Retinal pigment epithelial cell (primary cell): ENCODE results near the gene SLC6A8.

Source experiments
- DNase-seq: peaks from one replicate; pipeline ENCODE4 v3.0.0-alpha.2; 2010; ENCODE audit warnings: low read depth
- H3K4me3 ChIP-seq: 2 replicates; pipeline ENCODE4 v1.5.1; 2011; ENCODE audit warnings: mild to moderate bottlenecking, low read length, control low read depth, moderate library complexity
- TF ChIP-seq, protein P1 (sequence below): conservative IDR thresholded peaks from 2 replicates; pipeline ENCODE4 v1.5.1; 2011; ENCODE audit warnings: low read depth, low read length, control low read depth, inconsistent platforms

Gene SLC6A8

DNA sequence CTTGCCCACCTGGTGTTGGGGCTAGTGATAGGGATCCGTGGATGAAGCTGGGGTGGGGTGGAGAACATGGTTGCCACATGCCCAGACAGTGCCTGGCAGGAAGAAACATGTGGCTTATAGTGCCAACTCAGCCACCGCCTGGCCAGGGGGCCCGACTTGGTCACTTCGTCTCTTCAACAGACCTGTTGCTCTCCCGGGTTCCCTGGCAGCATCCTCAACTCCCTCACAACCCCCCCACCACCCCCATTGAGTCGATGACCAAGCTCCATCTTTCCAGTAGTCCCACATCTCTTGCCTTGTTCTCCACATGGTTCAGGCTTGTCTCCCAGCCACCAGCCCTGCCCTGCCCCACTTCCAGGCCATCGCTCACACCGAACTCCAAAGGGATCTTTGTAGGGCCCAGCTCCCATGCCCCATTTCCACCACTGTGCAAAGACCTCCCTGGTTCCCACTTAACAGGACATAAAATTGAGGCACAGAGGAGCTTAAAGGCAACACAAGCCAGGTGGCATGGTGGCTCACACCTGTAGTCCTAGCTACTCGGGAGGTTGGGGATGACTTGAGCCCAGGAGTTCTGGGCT is 21.9 kb upstream of the SLC6A8 start:
- no peak for DNase-seq
- TF ChIP-seq, protein P1, sequence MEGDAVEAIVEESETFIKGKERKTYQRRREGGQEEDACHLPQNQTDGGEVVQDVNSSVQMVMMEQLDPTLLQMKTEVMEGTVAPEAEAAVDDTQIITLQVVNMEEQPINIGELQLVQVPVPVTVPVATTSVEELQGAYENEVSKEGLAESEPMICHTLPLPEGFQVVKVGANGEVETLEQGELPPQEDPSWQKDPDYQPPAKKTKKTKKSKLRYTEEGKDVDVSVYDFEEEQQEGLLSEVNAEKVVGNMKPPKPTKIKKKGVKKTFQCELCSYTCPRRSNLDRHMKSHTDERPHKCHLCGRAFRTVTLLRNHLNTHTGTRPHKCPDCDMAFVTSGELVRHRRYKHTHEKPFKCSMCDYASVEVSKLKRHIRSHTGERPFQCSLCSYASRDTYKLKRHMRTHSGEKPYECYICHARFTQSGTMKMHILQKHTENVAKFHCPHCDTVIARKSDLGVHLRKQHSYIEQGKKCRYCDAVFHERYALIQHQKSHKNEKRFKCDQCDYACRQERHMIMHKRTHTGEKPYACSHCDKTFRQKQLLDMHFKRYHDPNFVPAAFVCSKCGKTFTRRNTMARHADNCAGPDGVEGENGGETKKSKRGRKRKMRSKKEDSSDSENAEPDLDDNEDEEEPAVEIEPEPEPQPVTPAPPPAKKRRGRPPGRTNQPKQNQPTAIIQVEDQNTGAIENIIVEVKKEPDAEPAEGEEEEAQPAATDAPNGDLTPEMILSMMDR, result no peak
- H3K4me3 ChIP-seq, result no peak overlapping the region

DNA sequence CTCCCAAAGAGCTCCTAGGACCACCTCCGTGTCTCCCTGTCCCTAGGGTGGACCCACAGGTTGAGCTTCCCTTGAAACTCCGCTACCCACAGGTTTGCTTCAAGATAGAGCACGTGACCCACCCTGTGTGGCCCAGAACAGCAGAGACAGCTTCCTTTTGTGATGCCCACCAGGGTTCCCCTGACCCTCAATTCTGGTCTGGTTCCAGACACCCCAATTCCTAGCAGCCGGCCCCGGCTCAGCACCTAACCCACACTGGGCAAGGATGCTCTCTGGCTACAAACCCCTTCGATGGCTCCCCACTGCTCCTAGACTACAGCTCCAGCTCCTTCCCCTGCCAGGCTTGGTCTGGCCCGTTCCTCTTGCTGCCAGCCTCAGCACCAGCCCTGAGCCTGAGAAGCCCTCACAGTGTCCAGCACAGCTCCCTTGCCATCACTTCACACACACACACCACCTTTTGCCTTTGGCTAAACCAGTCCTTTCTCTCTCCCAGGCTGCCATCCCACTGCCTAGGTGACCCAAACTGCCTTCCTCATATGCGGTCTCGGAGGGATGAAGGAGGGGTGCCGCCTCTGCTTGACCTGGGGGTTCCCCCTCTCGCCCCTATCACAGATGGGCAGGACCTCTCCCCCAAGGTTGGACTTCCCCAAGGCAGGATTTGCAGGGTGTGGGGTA is 20.3 kb upstream of the SLC6A8 start:
- no peak overlapping the region for H3K4me3 ChIP-seq
- TF ChIP-seq, protein P1, result no peak
- DNase-seq, result no peak

DNA sequence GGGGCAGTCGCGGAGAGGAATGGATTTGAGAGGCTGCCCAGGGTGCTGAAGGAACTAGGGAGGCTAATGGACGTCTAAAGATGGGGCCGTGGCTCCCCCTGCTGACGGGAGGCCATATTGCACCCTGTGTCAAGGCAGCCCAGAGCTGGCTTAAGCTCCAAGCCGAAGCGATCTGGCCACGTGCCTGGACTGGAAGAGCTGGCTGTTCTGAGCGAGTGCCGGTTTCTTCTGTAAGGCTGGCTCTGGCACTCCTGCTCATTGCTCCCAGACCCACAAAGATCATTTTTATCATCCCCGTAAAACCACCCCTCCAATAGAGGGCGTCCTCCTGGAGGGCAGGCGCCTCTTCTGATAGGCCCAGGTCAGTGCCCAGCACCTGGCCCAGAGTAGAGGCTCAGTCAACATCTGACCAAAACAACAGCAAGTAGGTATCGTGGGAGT is 19.8 kb upstream of the SLC6A8 start:
- H3K4me3 ChIP-seq, result no peak overlapping the region
- peak; percentile 33 for DNase-seq

DNA sequence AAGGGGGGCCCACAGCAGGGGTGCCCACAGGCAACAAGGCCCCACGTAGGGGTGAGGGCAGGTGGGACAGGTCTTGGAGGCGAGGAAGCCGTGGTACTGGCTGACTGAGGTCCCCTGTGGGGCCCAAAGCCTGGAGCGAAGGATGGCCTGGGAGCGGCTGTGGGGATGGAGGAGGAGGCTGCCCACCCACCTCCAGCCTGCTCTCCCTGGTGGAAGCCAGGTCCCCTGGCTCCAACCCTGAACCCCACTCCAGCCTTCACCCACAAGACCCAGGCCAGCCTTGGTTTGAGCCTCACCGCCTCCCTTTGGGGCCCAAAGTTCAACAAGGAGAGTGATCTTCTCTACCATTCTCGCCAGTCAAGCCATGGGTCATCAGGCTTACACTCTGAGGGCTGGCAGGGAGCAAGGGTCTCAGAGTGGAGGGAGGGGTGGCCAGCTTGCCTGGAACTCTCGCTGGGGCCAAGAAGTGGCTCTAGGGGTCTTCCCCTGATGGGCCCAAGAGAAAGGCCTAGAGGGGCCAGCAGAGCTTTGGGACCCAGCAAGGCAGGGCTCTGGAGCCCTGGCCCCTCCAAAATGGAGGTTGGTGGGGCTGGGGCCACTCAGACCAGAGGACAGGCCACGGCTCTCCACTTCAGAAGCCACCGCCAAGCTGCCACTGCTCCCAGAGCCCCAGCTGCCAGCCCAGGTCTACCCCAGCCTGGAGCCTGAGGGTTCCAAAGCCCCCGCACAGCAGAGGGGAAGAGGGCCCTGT is 19.1 kb upstream of the SLC6A8 start:
- TF ChIP-seq, protein P1, result no peak
- no peak for DNase-seq
- H3K4me3 ChIP-seq, result no peak overlapping the region

More for the DNA sequence above, 19.8 kb upstream of the SLC6A8 start:
- TF ChIP-seq, protein P1, result peak; percentile 72

DNA sequence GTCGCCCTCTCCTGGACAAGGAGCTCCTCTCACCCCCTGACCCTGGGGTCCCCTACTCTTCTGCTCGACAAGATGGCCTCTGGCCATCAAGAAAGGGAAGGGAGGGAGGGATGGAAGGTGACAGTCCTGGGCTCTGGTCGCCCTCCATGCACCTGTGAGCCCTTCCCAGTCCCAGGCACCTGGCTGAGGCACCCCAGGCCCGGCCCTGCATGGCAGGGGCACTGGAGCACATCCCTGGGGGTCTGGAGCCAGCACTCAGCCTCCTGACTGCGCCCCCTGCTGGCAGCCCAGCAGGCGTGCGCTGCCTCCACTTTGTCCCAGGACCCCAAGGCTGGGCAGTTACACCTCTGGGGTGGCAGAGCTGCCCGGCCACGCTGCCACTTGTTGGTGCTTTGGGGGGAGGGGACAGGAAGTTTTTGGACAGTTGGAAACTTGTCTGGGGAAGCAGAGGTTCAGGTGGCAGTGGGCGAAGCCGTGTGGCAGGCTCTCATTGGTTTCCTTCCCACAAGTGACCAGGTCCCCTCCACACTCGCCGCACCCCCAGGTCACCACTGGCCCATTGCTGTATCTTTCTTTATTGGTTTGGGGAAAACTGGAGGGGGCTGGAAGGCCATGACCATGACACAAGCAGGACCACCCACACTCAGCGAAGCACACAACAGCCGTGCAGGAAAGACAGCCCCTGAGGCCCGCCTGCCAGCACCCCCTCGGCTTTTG is 18.4 kb upstream of the SLC6A8 start:
- DNase-seq, result no peak
- TF ChIP-seq, protein P1, result peak; percentile 72
- no peak overlapping the region for H3K4me3 ChIP-seq

DNA sequence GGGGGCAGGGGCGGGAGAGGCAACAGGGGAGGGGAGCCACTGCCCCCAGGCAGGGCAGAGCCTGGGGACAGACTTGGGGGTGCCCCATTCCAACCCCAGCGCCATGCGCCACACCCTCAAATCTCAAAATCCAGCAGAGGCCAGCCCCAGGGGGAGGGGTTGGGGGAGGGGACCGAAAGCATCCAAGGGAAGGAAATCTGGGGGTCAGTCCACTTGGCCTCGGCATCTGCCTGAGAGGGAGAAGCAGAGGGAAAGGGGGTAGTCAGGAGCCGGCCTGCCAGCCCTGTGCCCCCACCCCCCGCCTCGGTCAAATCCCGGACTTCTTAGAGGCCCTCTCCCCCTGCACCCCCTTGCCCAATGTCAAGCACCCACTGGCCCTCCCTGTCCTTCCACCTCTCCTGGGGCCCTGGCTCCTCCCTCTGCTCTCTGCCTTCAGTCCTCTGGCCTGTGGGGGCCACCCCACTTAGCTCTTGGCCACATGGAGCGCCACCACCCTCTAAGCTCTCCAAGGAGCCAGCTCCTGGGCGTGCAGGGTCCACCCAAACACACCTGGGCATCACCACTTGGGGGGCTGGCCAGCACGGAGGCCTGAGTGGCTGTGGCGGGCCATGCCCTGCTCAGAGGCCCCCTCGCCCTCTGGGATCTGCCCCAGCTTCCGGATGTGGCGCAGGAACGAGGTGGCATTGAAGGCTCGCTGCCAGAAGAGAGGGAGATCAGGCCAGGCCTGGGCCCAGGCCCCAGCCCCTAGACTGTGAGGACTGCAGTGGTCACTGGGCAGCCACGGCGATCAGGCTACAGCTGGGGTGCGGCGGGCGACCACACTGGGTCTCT is 17.6 kb upstream of the SLC6A8 start:
- TF ChIP-seq, protein P1, result no peak
- DNase-seq, result no peak
- no peak overlapping the region for H3K4me3 ChIP-seq
